ENCODE measurements around the gene ZC3HAV1L.
"Not testable (repeated sequence)": the region's sequence is repeated elsewhere in the genome, so short reads cannot be mapped to it uniquely, and the experiment has no call there.

The ZC3HAV1L gene

GRCh38 chr7:139054656-139055055, 18.8 kb upstream of the ZC3HAV1L start:
- in situ Hi-C loops (cut with MboI; ENCODE audit: low sequenced_read_pairs): not testable (repeated sequence)

GRCh38 chr7:139054101-139054500, 18.3 kb upstream of the ZC3HAV1L start:
- in situ Hi-C loops (cut with MboI; ENCODE audit: low sequenced_read_pairs): no loop called here

- in situ Hi-C loops (cut with MboI; ENCODE audit: low sequenced_read_pairs): no loop called here
Observed at GRCh38 chr7:139051655-139052054, 15.8 kb upstream of the ZC3HAV1L start.

GRCh38 chr7:139049936-139050335, 14.1 kb upstream of the ZC3HAV1L start:
- in situ Hi-C loops (cut with MboI; ENCODE audit: low sequenced_read_pairs): no loop called here

GRCh38 chr7:139049111-139049510, 13.3 kb upstream of the ZC3HAV1L start:
- in situ Hi-C loops (cut with MboI; ENCODE audit: low sequenced_read_pairs): no loop called here

- in situ Hi-C loops (cut with MboI; ENCODE audit: low sequenced_read_pairs): no loop called here
Observed at GRCh38 chr7:139047970-139048369, 12.1 kb upstream of the ZC3HAV1L start.

- in situ Hi-C loops (cut with MboI; ENCODE audit: low sequenced_read_pairs): no loop called here
Observed at GRCh38 chr7:139046143-139046542, 10.3 kb upstream of the ZC3HAV1L start.

- in situ Hi-C loops (cut with MboI; ENCODE audit: low sequenced_read_pairs): no loop called here
Observed at GRCh38 chr7:139044813-139045794, 9.3 kb upstream of the ZC3HAV1L start.

- in situ Hi-C loops (cut with MboI; ENCODE audit: low sequenced_read_pairs): no loop called here
Observed at GRCh38 chr7:139043823-139044812, 8.3 kb upstream of the ZC3HAV1L start.

- in situ Hi-C loops (cut with MboI; ENCODE audit: low sequenced_read_pairs): no loop called here
Observed at GRCh38 chr7:139041378-139042085, 5.7 kb upstream of the ZC3HAV1L start.

GRCh38 chr7:139038691-139039090, 2.8 kb upstream of the ZC3HAV1L start:
- in situ Hi-C loops (cut with MboI; ENCODE audit: low sequenced_read_pairs): no loop called here

- in situ Hi-C loops (cut with MboI; ENCODE audit: low sequenced_read_pairs): no loop called here
Observed at GRCh38 chr7:139036901-139037300, 1.1 kb upstream of the ZC3HAV1L start.

GRCh38 chr7:139034855-139035585, 822 bp downstream of the ZC3HAV1L start:
- in situ Hi-C loops (cut with MboI; ENCODE audit: low sequenced_read_pairs): no loop called here

- in situ Hi-C loops (cut with MboI; ENCODE audit: low sequenced_read_pairs): no loop called here
Observed at GRCh38 chr7:139034336-139034735, 1.5 kb downstream of the ZC3HAV1L start.

GRCh38 chr7:139033346-139034114, 2.3 kb downstream of the ZC3HAV1L start:
- in situ Hi-C loops (cut with MboI; ENCODE audit: low sequenced_read_pairs): no loop called here

GRCh38 chr7:139032473-139032872, 3.4 kb downstream of the ZC3HAV1L start:
- in situ Hi-C loops (cut with MboI; ENCODE audit: low sequenced_read_pairs): no loop called here

GRCh38 chr7:139029353-139029752, 6.5 kb downstream of the ZC3HAV1L start:
- in situ Hi-C loops (cut with MboI; ENCODE audit: low sequenced_read_pairs): no loop called here

- in situ Hi-C loops (cut with MboI; ENCODE audit: low sequenced_read_pairs): no loop called here
Observed at GRCh38 chr7:139026551-139026950, 9.3 kb downstream of the ZC3HAV1L start.

GRCh38 chr7:139025861-139026260, 10.0 kb downstream of the ZC3HAV1L start:
- in situ Hi-C loops (cut with MboI; ENCODE audit: low sequenced_read_pairs): not testable (repeated sequence)

Measured in HL-60/S4 (cell line).